K562 (cell line): Measurements from ENCODE around the gene SLC34A1. TPM values are rescaled to one million over a fixed set of nuclear protein-coding genes. Genes with fewer than 3 reads are reported as not detected.

Experiments
- CBFB ChIP-seq: sonication (generic); formaldehyde crosslinking; IDR thresholded peaks from 2 replicates; pipeline ENCODE4 v1.4.0; 2020; ENCODE audit warnings: mild to moderate bottlenecking, missing genetic modification reagents
- KLF13 ChIP-seq: fragments of 450-650 bp; IDR thresholded peaks from 2 replicates; pipeline ENCODE4 v1.6.1; 2016; ENCODE audit warnings: missing genetic modification characterization, low read depth, mild to moderate bottlenecking, missing compliant biosample characterization, moderate library complexity, borderline replicate concordance
- L3MBTL2 ChIP-seq: fragments of 450-650 bp; IDR thresholded peaks from 2 replicates; pipeline ENCODE4 v1.6.1; 2016; ENCODE audit warnings: mild to moderate bottlenecking, moderate library complexity
- LEF1 ChIP-seq: fragments of 450-650 bp; IDR thresholded peaks from 2 replicates; pipeline ENCODE4 v1.6.1; 2016; ENCODE audit warnings: mild to moderate bottlenecking
- MECOM ChIP-seq: fragments of 250-450 bp; sonication (Bioruptor Pico); IDR thresholded peaks from 2 replicates; pipeline ENCODE4 v1.8.0; 2022; ENCODE audit warnings: inconsistent platforms
- PHB2 ChIP-seq: fragments of 450-650 bp; IDR thresholded peaks from 2 replicates; pipeline ENCODE4 v1.6.1; 2017; ENCODE audit warnings: low read depth
- POU5F1 ChIP-seq: fragments of 150-350 bp; IDR thresholded peaks from 2 replicates; pipeline ENCODE4 v1.6.1; 2014; ENCODE audit warnings: borderline replicate concordance, low read length, low read depth, mild to moderate bottlenecking; ENCODE audit not compliant: partially characterized antibody
- RNF2 ChIP-seq: sonication (generic); IDR thresholded peaks from 2 replicates; pipeline ENCODE4 v1.6.1; 2016
- SMARCA4 ChIP-seq: fragments of 450-650 bp; IDR thresholded peaks from 2 replicates; pipeline ENCODE4 v1.6.1; 2016
- SMARCE1 ChIP-seq: fragments of 450-650 bp; IDR thresholded peaks from 2 replicates; pipeline ENCODE4 v1.7.1; 2016; ENCODE audit warnings: mild to moderate bottlenecking
- SRSF9 ChIP-seq: fragments of 200-400 bp; formaldehyde crosslinking; IDR thresholded peaks from 2 replicates; pipeline ENCODE4 v1.6.1; 2017; ENCODE audit warnings: low read depth, low read length, borderline replicate concordance
- TCF15 ChIP-seq: fragments of 250-450 bp; sonication (Bioruptor Pico); IDR thresholded peaks from 2 replicates; pipeline ENCODE4 v1.8.0; 2022; ENCODE audit warnings: moderate library complexity, mild to moderate bottlenecking, inconsistent platforms
- TCF3 ChIP-seq: sonication (generic); formaldehyde crosslinking; IDR thresholded peaks from 2 replicates; pipeline ENCODE4 v1.4.0; 2020; ENCODE audit warnings: mild to moderate bottlenecking, missing genetic modification reagents
- ZNF584 ChIP-seq: fragments of 200-800 bp; sonication (Bioruptor generic); IDR thresholded peaks from 2 replicates; pipeline ENCODE4 v1.6.1; 2016; ENCODE audit warnings: low read depth, mild to moderate bottlenecking, missing genetic modification characterization, missing compliant biosample characterization
- ZNF830 ChIP-seq: fragments of 250-450 bp; sonication (Bioruptor Pico); IDR thresholded peaks from 2 replicates; pipeline ENCODE4 v1.5.0; 2021; ENCODE audit warnings: mild to moderate bottlenecking
- polyA plus RNA-seq, 8 experiments: library from polyadenylated mRNA; depleted of rRNA in 4 of 8; stranded (reverse) in 5 of 8; unstranded in 3 of 8; fragments of >200 nt; fragmentation: Nextera tagmentation in 2 of 8; fragmentation: Illumina TruSeq in 1 of 8; extraction: Ambion mirVana in 2 of 8; extraction: Trizol in 1 of 8; gene quantifications; 2 replicates each; pipeline versions ENCODE4 v1.2.1 to v1.2.3, GENCODE V29; 2011 to 2014; ENCODE audit warnings: inconsistent platforms in 1 of 8, missing spikeins in 1 of 8
- total RNA-seq, 7 experiments: library from RNA; depleted of rRNA in 6 of 7; stranded (reverse); fragments of >200 nt in 6 of 7; fragmentation: Illumina TruSeq in 2 of 7; extraction: Trizol in 2 of 7; gene quantifications; 2 replicates each; pipeline versions ENCODE4 v1.2.1 to v1.2.3, GENCODE V29; 2011 to 2021; ENCODE audit warnings: low replicate concordance in 1 of 7
- TF ChIP-seq, protein P1 (sequence below): fragments of 250-450 bp; sonication (Bioruptor Pico); IDR thresholded peaks from 2 replicates; pipeline ENCODE4 v1.4.0; 2020; ENCODE audit warnings: mild to moderate bottlenecking, moderate library complexity, borderline replicate concordance
- TF ChIP-seq, protein P2 (sequence below): fragments of 250-450 bp; sonication (Bioruptor Pico); IDR thresholded peaks from 2 replicates; pipeline ENCODE4 v1.9.0; 2021; ENCODE audit warnings: mild to moderate bottlenecking
- TF ChIP-seq, protein P3 (sequence below), 2 experiments: fragments of 450-650 bp; conservative IDR thresholded peaks; 2 replicates each; pipeline ENCODE4 v1.6.1; 2017; ENCODE audit warnings: mild to moderate bottlenecking in 2 of 2, moderate library complexity in 2 of 2

Gene SLC34A1
- total and polyA plus RNA-seq, 9 of the 15 experiments (the other 6 are each of a cell fraction or from before 2014, with no cell fraction given): not detected

DNA sequence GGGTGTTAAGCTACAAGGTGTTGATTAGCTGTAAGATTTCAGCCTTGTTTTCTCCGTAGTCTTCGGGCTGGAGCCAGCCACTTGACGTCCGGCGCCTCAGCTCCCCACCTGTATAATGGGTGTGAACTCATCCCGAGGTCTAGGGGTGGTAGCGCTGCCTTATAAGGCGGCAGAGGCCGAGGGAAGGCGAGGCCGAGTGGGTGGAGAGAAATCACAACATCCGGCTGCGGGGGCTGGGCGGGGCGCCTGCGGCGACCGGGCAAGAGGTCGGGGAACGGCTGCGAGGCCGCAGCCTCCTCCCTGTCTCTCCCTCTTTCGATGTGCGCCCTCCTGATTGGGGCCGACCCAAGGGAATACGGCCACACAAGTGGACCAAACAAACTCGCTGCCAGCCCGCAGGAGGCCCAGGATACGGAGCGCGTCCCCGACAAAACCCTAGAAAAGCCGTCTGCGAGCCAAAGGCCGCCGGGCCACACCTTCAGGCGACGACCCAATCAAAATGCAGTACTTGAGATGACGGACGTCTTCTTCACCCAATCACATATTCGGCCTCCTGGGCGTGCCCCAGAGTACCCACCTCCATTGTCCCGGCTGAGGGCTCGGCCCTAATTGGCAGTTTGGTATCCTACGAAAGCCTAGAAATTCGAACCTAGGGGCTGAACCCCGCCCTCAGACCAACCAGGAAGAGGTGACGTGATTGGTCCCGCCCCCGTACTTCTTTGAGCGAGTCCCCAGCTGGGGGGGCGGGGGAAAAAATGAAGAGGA, 41.7 kb downstream of the SLC34A1 start (continued):
- TF ChIP-seq, protein P1, sequence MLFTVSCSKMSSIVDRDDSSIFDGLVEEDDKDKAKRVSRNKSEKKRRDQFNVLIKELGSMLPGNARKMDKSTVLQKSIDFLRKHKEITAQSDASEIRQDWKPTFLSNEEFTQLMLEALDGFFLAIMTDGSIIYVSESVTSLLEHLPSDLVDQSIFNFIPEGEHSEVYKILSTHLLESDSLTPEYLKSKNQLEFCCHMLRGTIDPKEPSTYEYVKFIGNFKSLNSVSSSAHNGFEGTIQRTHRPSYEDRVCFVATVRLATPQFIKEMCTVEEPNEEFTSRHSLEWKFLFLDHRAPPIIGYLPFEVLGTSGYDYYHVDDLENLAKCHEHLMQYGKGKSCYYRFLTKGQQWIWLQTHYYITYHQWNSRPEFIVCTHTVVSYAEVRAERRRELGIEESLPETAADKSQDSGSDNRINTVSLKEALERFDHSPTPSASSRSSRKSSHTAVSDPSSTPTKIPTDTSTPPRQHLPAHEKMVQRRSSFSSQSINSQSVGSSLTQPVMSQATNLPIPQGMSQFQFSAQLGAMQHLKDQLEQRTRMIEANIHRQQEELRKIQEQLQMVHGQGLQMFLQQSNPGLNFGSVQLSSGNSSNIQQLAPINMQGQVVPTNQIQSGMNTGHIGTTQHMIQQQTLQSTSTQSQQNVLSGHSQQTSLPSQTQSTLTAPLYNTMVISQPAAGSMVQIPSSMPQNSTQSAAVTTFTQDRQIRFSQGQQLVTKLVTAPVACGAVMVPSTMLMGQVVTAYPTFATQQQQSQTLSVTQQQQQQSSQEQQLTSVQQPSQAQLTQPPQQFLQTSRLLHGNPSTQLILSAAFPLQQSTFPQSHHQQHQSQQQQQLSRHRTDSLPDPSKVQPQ (CRISPR knock-in tag): no peak
- peak; percentile 51; the same call in 1 of the 2 replicates for TF ChIP-seq KLF13 (tag)
- peak; percentile 31; the same call in 1 of the 2 replicates for TF ChIP-seq TCF3
- peak; percentile 84 for TF ChIP-seq L3MBTL2
- TF ChIP-seq, protein P2, sequence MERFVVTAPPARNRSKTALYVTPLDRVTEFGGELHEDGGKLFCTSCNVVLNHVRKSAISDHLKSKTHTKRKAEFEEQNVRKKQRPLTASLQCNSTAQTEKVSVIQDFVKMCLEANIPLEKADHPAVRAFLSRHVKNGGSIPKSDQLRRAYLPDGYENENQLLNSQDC: no peak
- TF ChIP-seq, protein P3, sequence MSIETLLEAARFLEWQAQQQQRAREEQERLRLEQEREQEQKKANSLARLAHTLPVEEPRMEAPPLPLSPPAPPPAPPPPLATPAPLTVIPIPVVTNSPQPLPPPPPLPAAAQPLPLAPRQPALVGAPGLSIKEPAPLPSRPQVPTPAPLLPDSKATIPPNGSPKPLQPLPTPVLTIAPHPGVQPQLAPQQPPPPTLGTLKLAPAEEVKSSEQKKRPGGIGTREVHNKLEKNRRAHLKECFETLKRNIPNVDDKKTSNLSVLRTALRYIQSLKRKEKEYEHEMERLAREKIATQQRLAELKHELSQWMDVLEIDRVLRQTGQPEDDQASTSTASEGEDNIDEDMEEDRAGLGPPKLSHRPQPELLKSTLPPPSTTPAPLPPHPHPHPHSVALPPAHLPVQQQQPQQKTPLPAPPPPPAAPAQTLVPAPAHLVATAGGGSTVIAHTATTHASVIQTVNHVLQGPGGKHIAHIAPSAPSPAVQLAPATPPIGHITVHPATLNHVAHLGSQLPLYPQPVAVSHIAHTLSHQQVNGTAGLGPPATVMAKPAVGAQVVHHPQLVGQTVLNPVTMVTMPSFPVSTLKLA (conservative IDR thresholded peaks at IDR 0.05): peak; percentile 65 to 81
- no peak for TF ChIP-seq ZNF830 (CRISPR knock-in tag)
- TF ChIP-seq RNF2: peak; percentile 73; the same call in 1 of the 2 replicates
- no peak for TF ChIP-seq SRSF9
- 0 out of 2 replicates have a peak, but pooled peaks have one; percentile 20 for TF ChIP-seq LEF1
- no peak; the same call in 1 of the 2 replicates for TF ChIP-seq ZNF584
- no peak for TF ChIP-seq TCF15 (CRISPR knock-in tag)
- TF ChIP-seq CBFB (CRISPR knock-in tag): peak; percentile 53; the same call in 1 of the 2 replicates
- no peak for TF ChIP-seq SMARCA4
- no peak for TF ChIP-seq PHB2
- TF ChIP-seq SMARCE1: peak; percentile 9
- no peak for TF ChIP-seq POU5F1
- no peak for TF ChIP-seq MECOM
